ENCODE data around the gene GPR52. TPM values are rescaled to one million over a fixed set of nuclear protein-coding genes. Genes with fewer than 3 reads are reported as not detected.

Gene GPR52
- total RNA-seq, 4 donors from 2014 or later = 0.58 to 5.0 (median 1.7) TPM

DNA sequence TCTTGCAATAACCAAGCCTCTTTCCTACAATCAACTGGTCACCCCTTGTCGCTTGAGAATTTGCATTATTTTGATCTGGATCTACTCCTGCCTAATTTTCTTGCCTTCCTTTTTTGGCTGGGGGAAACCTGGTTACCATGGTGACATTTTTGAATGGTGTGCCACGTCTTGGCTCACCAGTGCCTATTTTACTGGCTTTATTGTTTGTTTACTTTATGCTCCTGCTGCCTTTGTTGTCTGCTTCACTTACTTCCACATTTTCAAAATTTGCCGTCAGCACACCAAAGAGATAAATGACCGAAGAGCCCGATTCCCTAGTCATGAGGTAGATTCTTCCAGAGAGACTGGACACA, 743 bp downstream of the GPR52 start:
- Histone ChIP-seq H3K27ac (replicated peaks in 1 of 4) (no peak overlapping the region), H3K4me3 (no peak overlapping the region), H3K36me3 (no peaks in the 10 kb centered on the region), H3K4me1 (peaks cover 11 to 17% (median 16%) of the 10 kb centered on the region in 4 donors), H3K27me3 (no peaks in the 10 kb centered on the region), H3K9me3 (no peaks in the 10 kb centered on the region)
- no peak for DNase-seq (ENCODE audit: extremely low spot score)
- intact Hi-C loops (cut with DNase I) = no loop called here
- no peak for TF ChIP-seq CTCF (IDR thresholded peaks at IDR 0.05)
- no peak for TF ChIP-seq EP300 (IDR thresholded peaks at IDR 0.05)
- TF ChIP-seq POLR2A (IDR thresholded peaks at IDR 0.05; ENCODE audit: low read depth) = no peak
- no peak for TF ChIP-seq POLR2AphosphoS5 (IDR thresholded peaks at IDR 0.05)
- WGBS = 72% methylated on average over 5 of the region's 5 CpGs

DNA sequence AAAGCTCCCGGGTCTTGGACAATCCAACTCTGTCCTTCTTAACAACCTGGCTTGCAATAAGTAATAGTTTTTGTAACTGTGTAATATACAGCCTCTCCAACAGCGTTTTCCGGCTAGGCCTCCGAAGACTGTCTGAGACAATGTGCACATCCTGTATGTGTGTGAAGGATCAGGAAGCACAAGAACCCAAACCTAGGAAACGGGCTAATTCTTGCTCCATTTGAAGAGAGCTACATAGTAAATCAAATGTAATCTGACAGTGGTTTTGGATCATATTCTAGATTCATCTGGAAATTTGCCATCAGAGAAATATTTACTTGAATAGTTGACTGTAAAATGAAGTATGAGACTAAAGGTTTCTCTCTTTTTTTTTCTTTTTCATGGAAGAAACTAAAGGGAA, 1.2 kb downstream of the GPR52 start:
- Histone ChIP-seq H3K4me1 (peaks cover 11 to 17% (median 16%) of the 10 kb centered on the region in 4 donors), H3K9me3 (no peaks in the 10 kb centered on the region), H3K4me3 (no peak overlapping the region), H3K27me3 (no peaks in the 10 kb centered on the region), H3K27ac (replicated peaks in 1 of 4) (no peak overlapping the region), H3K36me3 (no peaks in the 10 kb centered on the region)
- no peak for DNase-seq (ENCODE audit: extremely low spot score)
- intact Hi-C loops (cut with DNase I) = no loop called here
- WGBS = 28% methylated on average over 5 of the region's 5 CpGs
- TF ChIP-seq CTCF (IDR thresholded peaks at IDR 0.05) (no peak), POLR2AphosphoS5 (IDR thresholded peaks at IDR 0.05) (no peak), EP300 (IDR thresholded peaks at IDR 0.05) (no peak), POLR2A (IDR thresholded peaks at IDR 0.05; ENCODE audit: low read depth) (no peak)

GRCh38 chr1:174451408-174451807, 3.6 kb downstream of the GPR52 start:
- H3K27ac ChIP-seq (replicated peaks in 1 of 4) = no peak overlapping the region
- intact Hi-C loops (cut with DNase I) = no loop called here
- WGBS = 94% methylated on average over 6 of the region's 6 CpGs
- no peak for TF ChIP-seq CTCF (IDR thresholded peaks at IDR 0.05)
- TF ChIP-seq POLR2AphosphoS5 (IDR thresholded peaks at IDR 0.05) = no peak
- TF ChIP-seq EP300 (IDR thresholded peaks at IDR 0.05) = no peak
- no peak for TF ChIP-seq POLR2A (IDR thresholded peaks at IDR 0.05; ENCODE audit: low read depth)
- H3K9me3 ChIP-seq = no peaks in the 10 kb centered on the region
- H3K4me3 ChIP-seq = no peak overlapping the region
- no peaks in the 10 kb centered on the region for H3K27me3 ChIP-seq
- no peak for DNase-seq (ENCODE audit: extremely low spot score)
- peaks cover 11 to 17% (median 16%) of the 10 kb centered on the region in 4 donors for H3K4me1 ChIP-seq
- H3K36me3 ChIP-seq = no peaks in the 10 kb centered on the region

DNA sequence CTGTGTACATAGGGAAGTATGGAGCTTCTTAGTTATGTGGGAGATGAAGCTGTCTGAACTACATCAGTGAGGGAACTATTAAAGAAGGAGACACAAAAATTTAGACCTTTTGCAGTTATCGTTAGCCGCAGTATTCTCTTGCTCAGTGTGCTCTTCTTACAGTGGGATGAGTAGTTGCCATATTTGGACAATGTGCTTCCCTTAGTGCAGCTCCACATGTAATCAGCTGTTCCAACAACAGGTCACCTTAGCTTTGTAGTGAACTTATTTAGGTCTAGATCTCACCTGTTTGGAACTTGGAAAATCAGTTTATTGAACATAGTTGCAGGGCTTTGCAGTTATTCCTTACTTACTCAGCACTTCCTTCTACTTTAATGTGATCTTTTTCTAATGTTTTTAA, 18.1 kb downstream of the GPR52 start:
- Histone ChIP-seq H3K36me3 (no peaks in the 10 kb centered on the region), H3K27me3 (no peaks in the 10 kb centered on the region), H3K4me1 (peaks cover 0 to 6% (median 0%) of the 10 kb centered on the region in 4 donors), H3K4me3 (no peak overlapping the region), H3K27ac (replicated peaks in 1 of 4) (no peak overlapping the region), H3K9me3 (no peaks in the 10 kb centered on the region)
- intact Hi-C loops (cut with DNase I) = no loop called here
- 81% methylated on average over 2 of the region's 2 CpGs for WGBS
- TF ChIP-seq POLR2AphosphoS5 (IDR thresholded peaks at IDR 0.05) = no peak
- DNase-seq (ENCODE audit: extremely low spot score) = no peak

DNA sequence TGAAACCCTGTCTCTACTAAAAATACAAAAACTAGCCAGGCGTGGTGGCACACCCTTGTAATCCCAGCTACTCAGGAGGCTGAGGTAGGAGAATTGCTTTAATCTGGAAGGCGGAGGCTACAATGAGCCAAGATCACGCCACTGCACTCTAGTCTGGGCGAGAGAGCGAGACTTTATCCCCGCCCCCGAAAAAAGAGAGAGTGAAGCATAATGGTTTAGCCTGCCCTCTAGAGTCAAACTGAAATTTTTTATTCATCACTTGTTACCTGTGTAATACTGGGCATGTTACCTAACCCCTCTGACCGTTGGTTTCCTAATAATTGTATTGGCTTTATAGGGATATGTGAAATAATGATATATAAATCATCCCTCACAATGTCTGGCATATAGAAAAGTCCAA, 18.8 kb downstream of the GPR52 start:
- intact Hi-C loops (cut with DNase I) = no loop called here
- 94% methylated on average over 8 of the region's 8 CpGs for WGBS
- Histone ChIP-seq H3K9me3 (no peaks in the 10 kb centered on the region), H3K27ac (replicated peaks in 1 of 4) (no peak overlapping the region), H3K4me3 (no peak overlapping the region), H3K4me1 (peaks cover 0 to 6% (median 0%) of the 10 kb centered on the region in 4 donors), H3K36me3 (no peaks in the 10 kb centered on the region), H3K27me3 (no peaks in the 10 kb centered on the region)
- TF ChIP-seq CTCF (IDR thresholded peaks at IDR 0.05) = no peak
- DNase-seq (ENCODE audit: extremely low spot score) = no peak
